BE2C (cell line): ENCODE measurements around the gene SLC7A6.

ENCODE experiments used
- DNase-seq: peaks from one replicate; pipeline ENCODE4 v3.0.0-alpha.2; 2020
- H3K27me3 ChIP-seq: fragments of 250-450 bp; sonication (Bioruptor Pico); 2 replicates; pipeline ENCODE4 v1.5.1; 2020; ENCODE audit warnings: mild to moderate bottlenecking
- H3K36me3 ChIP-seq: fragments of 250-450 bp; sonication (Bioruptor Pico); 2 replicates; pipeline ENCODE4 v1.5.1; 2020; ENCODE audit warnings: mild to moderate bottlenecking
- H3K4me1 ChIP-seq: fragments of 250-450 bp; sonication (Bioruptor Pico); 2 replicates; pipeline ENCODE4 v1.5.1; 2020
- H3K4me3 ChIP-seq: 2 replicates; pipeline ENCODE4 v1.5.1; 2011; ENCODE audit warnings: low read depth, low read length
- H3K9me3 ChIP-seq: fragments of 250-450 bp; sonication (Bioruptor Pico); 2 replicates; pipeline ENCODE4 v1.5.1; 2020
- CTCF ChIP-seq: IDR thresholded peaks from 2 replicates; pipeline ENCODE4 v1.5.1; 2012; ENCODE audit warnings: mild to moderate bottlenecking, low read depth, low read length

The SLC7A6 gene

DNA sequence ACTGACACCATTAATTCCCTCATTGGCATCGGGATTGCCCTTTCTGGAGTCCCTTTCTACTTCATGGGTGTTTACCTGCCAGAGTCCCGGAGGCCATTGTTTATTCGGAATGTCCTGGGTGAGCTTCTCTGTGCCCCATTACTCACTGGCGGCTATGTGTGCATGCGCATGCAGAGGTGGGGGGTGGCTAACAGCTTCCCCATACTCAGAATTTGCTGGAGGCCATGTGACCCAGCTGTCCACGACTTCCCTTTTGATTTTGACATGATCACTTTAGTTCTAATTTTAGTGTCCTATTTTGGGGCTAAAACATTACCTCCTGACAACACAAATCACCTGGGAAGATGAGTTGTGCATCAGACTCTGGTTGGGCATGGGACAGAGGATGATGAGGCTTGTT lies 32.4 kb downstream of the SLC7A6 start:
- no peak for DNase-seq
- Histone ChIP-seq H3K4me3 (no peak overlapping the region), H3K36me3 (peaks cover 85% of the 10 kb centered on the region), H3K27me3 (no peaks in the 10 kb centered on the region), H3K9me3 (no peaks in the 10 kb centered on the region), H3K4me1 (no peaks in the 10 kb centered on the region; the same call in 1 of the 2 replicates)
- no peak for TF ChIP-seq CTCF

DNA sequence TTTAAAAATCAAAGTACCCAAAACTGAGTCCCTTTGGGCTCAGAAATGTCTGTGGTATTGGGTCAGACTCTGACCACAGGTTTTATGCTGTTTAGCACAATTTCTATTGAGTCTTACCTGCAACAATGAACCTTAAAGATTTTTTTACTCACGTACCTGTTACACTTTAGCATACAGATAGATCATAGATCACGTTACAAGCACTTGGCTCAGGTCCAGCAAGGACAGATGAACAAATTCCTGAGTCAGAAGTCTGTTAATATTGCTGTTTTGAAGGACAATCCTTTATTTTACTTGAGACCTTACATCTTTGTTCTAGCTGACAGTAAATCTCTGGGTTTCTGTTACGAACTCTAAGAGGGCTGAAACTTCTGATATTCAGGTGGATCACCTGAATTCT lies 33.6 kb downstream of the SLC7A6 start:
- Histone ChIP-seq H3K9me3 (no peaks in the 10 kb centered on the region), H3K36me3 (peaks cover 88% of the 10 kb centered on the region), H3K4me1 (no peaks in the 10 kb centered on the region; the same call in 1 of the 2 replicates), H3K4me3 (no peak overlapping the region), H3K27me3 (no peaks in the 10 kb centered on the region)
- DNase-seq: no peak
- TF ChIP-seq CTCF: no peak

DNA sequence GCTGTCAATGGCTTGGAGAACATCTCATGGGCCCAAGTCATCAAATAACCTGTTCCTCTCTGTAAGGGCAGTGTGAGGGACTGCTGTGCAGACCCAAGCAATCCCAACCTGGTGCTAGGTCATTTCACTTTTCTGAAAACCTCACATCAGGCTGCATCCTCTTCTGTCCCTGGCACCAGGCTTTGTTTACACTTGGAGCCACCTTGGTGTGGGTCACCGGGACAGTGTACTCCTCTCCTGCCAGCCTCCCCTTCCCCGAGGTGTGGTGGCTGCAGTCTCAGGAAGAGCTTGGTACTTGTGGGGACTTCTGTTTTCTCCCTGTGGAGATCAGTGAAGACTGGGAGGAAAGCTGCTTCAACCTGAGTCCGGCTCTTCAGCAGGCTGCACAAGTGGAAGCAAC lies 34.0 kb downstream of the SLC7A6 start:
- H3K4me1 ChIP-seq: no peaks in the 10 kb centered on the region; the same call in 1 of the 2 replicates
- DNase-seq: no peak
- H3K4me3 ChIP-seq: no peak overlapping the region
- H3K9me3 ChIP-seq: no peaks in the 10 kb centered on the region
- H3K36me3 ChIP-seq: peaks cover 87% of the 10 kb centered on the region
- H3K27me3 ChIP-seq: no peaks in the 10 kb centered on the region
- no peak for TF ChIP-seq CTCF

DNA sequence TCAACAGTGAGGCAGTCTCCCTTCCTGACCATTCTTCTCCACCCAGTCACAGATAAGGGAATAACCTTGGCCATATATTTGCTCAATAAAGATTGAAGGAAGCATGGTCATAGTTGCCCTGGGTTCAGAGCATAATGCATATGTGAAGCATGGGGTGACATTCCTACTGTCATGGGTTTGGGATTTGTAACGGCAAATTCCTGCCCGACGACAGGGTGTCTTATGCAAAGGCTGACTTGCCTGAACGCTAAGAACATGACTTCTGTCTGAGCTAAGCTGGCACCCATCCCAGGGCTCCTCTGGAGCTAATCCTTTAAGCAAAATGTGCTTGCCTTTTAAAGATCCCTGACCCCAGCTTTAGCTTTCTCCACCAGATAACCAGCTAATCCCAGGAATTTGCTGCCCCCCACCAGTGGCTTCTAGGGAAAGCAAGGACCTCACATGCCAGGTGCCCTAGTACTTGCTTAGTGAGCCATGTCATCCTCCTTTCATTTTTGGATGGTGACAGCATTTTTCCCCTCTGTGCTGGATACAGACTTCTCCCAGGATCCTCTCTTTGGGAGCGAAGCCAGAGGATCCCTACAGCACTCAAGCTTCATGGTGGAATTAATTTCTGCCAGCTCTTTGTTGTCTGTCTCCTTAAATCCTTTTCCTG lies 34.7 kb downstream of the SLC7A6 start:
- no peaks in the 10 kb centered on the region for H3K9me3 ChIP-seq
- no peaks in the 10 kb centered on the region for H3K27me3 ChIP-seq
- no peaks in the 10 kb centered on the region; the same call in 1 of the 2 replicates for H3K4me1 ChIP-seq
- peaks cover 89% of the 10 kb centered on the region for H3K36me3 ChIP-seq
- TF ChIP-seq CTCF: no peak
- H3K4me3 ChIP-seq: no peak overlapping the region
- DNase-seq: no peak

- Histone ChIP-seq H3K36me3 (peaks cover 88% of the 10 kb centered on the region), H3K27me3 (no peaks in the 10 kb centered on the region), H3K4me3 (no peak overlapping the region), H3K4me1 (no peaks in the 10 kb centered on the region; the same call in 1 of the 2 replicates), H3K9me3 (no peaks in the 10 kb centered on the region)
- no peak for TF ChIP-seq CTCF
- DNase-seq: no peak
Observed at GRCh38 chr16:68299571-68300453, 35.5 kb downstream of the SLC7A6 start.
